Tibial nerve (tissue), 4 donors: ENCODE data around the gene RAE1.

Experiments
- CTCF ChIP-seq, 5 experiments: fragments of 200-600 bp in 3 of 5; fragments of 450-650 bp in 2 of 5; sonication (generic) in 3 of 5; IDR thresholded peaks; one replicate each; pipeline ENCODE4 v1.5.1; 2016 to 2019; ENCODE audit warnings: antibody characterized with exemption in 5 of 5, mild to moderate bottlenecking in 3 of 5, moderate library complexity in 2 of 5
- EP300 ChIP-seq, 2 donors: sonication (generic); formaldehyde crosslinking; IDR thresholded peaks; one replicate each; pipeline ENCODE4 v1.6.1; 2017; ENCODE audit warnings: antibody characterized with exemption in 2 of 2, mild to moderate bottlenecking in 1 of 2
- POLR2A ChIP-seq, 2 donors: fragments of 450-650 bp; IDR thresholded peaks; one replicate each; pipeline ENCODE4 v1.6.1; 2017; ENCODE audit warnings: antibody characterized with exemption in 2 of 2, mild to moderate bottlenecking in 2 of 2, moderate library complexity in 2 of 2

DNA sequence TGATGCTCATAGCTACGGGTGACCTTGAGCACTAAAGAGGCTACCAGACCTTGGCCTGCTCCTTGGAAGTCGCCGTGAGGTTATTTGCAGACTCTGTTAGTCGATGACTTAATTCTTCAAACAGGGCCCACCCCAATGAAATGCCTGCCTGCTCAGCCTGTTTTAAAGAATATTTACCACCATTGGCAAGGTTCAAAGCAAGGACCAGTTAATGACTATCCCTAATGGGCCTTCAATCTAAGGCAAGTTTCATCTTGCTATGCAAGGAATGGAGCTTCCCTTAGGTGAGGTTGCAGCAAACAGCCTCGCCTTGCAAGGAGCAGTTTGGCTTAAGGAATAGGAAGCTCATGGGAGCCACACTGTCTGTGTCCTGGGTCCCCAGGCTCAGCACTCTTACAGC is 44.3 kb upstream of the RAE1 start:
- TF ChIP-seq CTCF (IDR thresholded peaks at IDR 0.05) (no peak), EP300 (IDR thresholded peaks at IDR 0.05) (no peak), POLR2A (IDR thresholded peaks at IDR 0.05) (no peak)
